ENCODE data around the gene ZBTB21. TPM values are rescaled to one million over a fixed set of nuclear protein-coding genes. Genes with fewer than 3 reads are reported as not detected.

The ZBTB21 gene
- total and polyA plus RNA-seq, 2 donors (not counting 1 experiment from before 2014, with no cell fraction given) = 8.9 to 9.1 TPM

DNA sequence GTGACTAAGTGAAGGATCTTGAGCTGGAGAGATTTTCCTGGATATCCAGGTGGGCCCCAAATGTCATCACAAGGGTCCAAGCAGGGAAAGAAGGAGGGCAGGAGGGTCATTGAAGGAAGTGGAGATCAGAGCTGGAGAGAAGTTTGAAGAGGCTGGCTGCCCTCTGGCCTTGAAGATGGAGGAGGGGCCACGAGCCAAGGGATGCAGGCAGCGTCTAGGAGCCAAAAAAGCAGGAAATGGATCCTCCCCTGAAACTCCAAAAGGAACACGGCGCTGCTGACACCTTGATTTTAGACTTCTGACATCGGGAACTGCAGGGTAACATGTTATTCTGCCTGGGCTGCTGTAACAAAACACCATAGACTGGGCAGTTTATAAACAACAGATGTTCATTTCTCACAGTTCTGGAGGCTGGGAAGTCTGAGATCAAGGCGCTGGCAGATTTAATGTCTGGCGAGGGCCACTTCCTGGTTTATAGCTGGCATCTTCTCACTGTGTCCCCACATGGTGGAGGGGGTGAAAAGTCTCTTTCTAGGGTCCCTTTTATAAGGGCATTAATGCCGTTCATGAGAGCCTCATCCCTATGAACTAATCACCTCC, 28.8 kb upstream of the ZBTB21 start:
- Histone ChIP-seq H3K9ac (ENCODE audit: insufficient read depth, low read length) (peak overlapping the region; percentile 68), H3K9me3 (ENCODE audit: control insufficient read depth, insufficient read depth, low read depth, low read length) (no peaks in the 10 kb centered on the region), H3K4me1 (ENCODE audit: control insufficient read depth, extremely low read depth, insufficient read depth, low read length) (peaks cover 28% of the 10 kb centered on the region), H3K4me2 (ENCODE audit: extremely low read depth, insufficient read depth, low read length) (no peak overlapping the region), H2AFZ (ENCODE audit: low read length) (no peak overlapping the region), H3K4me3 (replicated peaks in 1 of 4; ENCODE audit: control extremely low read depth in 1 of 4, insufficient read depth in 1 of 4, low read depth in 3 of 4, low read length in 4 of 4) (no peak overlapping the region), H3K79me2 (ENCODE audit: control insufficient read depth, insufficient read depth, low read length) (no peaks in the 10 kb centered on the region), H4K20me1 (ENCODE audit: control insufficient read depth, extremely low read depth, insufficient read depth, low read length) (no peaks in the 10 kb centered on the region), H3K27ac (ENCODE audit: insufficient read depth, low read length) (peak overlapping the region; percentile 98), H3K36me3 (ENCODE audit: control insufficient read depth, insufficient read depth, low read length) (no peaks in the 10 kb centered on the region), H3K27me3 (ENCODE audit: control insufficient read depth, insufficient read depth, low read length) (no peaks in the 10 kb centered on the region)
- no peak for TF ChIP-seq EZH2 (IDR thresholded peaks at IDR 0.05; ENCODE audit: low read length, missing control alignments)
- TF ChIP-seq, protein P1, sequence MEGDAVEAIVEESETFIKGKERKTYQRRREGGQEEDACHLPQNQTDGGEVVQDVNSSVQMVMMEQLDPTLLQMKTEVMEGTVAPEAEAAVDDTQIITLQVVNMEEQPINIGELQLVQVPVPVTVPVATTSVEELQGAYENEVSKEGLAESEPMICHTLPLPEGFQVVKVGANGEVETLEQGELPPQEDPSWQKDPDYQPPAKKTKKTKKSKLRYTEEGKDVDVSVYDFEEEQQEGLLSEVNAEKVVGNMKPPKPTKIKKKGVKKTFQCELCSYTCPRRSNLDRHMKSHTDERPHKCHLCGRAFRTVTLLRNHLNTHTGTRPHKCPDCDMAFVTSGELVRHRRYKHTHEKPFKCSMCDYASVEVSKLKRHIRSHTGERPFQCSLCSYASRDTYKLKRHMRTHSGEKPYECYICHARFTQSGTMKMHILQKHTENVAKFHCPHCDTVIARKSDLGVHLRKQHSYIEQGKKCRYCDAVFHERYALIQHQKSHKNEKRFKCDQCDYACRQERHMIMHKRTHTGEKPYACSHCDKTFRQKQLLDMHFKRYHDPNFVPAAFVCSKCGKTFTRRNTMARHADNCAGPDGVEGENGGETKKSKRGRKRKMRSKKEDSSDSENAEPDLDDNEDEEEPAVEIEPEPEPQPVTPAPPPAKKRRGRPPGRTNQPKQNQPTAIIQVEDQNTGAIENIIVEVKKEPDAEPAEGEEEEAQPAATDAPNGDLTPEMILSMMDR (conservative IDR thresholded peaks at IDR 0.05 in 1 of 2, IDR thresholded peaks at IDR 0.05 in 1 of 2; ENCODE audit: low read depth in 1 of 2, low read length in 2 of 2) = no peak
- DNase-seq (ENCODE audit: low read depth in 2 of 2) = peak; percentile 50 to 90

DNA sequence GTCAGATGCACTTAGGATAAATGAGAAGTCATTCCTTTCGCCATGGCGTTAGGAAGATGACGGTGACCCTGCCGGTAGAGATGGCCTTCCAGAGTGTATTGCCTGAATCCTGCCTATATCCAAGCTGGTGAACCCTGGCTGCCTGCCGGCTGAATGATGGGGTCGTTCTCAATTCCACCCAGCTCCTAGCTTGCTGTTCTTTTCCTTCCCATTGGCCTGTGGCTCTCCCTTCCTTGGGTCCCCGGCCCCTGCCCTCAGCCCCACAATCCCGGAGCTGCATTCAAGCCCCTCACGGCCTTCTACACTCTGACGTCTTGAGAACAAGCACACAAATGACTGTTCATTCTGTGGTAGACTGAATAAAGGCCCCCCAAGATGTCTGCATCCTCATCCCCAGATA, 28.2 kb upstream of the ZBTB21 start:
- Histone ChIP-seq H3K9ac (ENCODE audit: insufficient read depth, low read length) (no peak overlapping the region), H3K79me2 (ENCODE audit: control insufficient read depth, insufficient read depth, low read length) (no peaks in the 10 kb centered on the region), H3K4me1 (ENCODE audit: control insufficient read depth, extremely low read depth, insufficient read depth, low read length) (peaks cover 28% of the 10 kb centered on the region), H3K27ac (ENCODE audit: insufficient read depth, low read length) (peak overlapping the region; percentile 98), H3K4me3 (replicated peaks in 1 of 4; ENCODE audit: control extremely low read depth in 1 of 4, insufficient read depth in 1 of 4, low read depth in 3 of 4, low read length in 4 of 4) (no peak overlapping the region), H3K4me2 (ENCODE audit: extremely low read depth, insufficient read depth, low read length) (no peak overlapping the region), H2AFZ (ENCODE audit: low read length) (no peak overlapping the region), H3K9me3 (ENCODE audit: control insufficient read depth, insufficient read depth, low read depth, low read length) (no peaks in the 10 kb centered on the region), H3K27me3 (ENCODE audit: control insufficient read depth, insufficient read depth, low read length) (no peaks in the 10 kb centered on the region), H3K36me3 (ENCODE audit: control insufficient read depth, insufficient read depth, low read length) (no peaks in the 10 kb centered on the region), H4K20me1 (ENCODE audit: control insufficient read depth, extremely low read depth, insufficient read depth, low read length) (no peaks in the 10 kb centered on the region)
- TF ChIP-seq EZH2 (IDR thresholded peaks at IDR 0.05; ENCODE audit: low read length, missing control alignments) = no peak
- TF ChIP-seq, protein P1 (conservative IDR thresholded peaks at IDR 0.05 in 1 of 2, IDR thresholded peaks at IDR 0.05 in 1 of 2; ENCODE audit: low read depth in 1 of 2, low read length in 2 of 2) = no peak
- DNase-seq (ENCODE audit: low read depth in 2 of 2) = no peak

DNA sequence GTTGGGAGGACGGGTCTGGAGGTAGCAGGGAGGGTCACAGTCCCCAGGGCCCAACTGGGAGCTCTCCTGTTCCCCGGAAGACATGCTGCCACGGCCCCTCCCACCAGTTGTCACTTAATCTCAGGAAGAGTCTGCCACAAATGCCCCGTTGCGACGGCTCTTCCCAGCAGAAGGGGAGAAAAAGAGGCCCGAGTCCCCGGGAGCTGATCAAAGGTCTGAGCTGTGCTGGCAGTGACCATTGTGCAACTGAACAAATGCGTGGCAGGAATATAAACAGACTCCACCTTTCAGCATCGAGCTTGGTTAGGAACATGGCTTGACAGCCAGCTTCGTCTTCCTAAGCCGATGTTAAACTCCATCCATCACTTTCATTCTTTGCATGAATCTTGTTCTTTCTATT, 27.8 kb upstream of the ZBTB21 start:
- Histone ChIP-seq H3K79me2 (ENCODE audit: control insufficient read depth, insufficient read depth, low read length) (no peaks in the 10 kb centered on the region), H3K4me1 (ENCODE audit: control insufficient read depth, extremely low read depth, insufficient read depth, low read length) (peaks cover 28% of the 10 kb centered on the region), H3K9me3 (ENCODE audit: control insufficient read depth, insufficient read depth, low read depth, low read length) (no peaks in the 10 kb centered on the region), H4K20me1 (ENCODE audit: control insufficient read depth, extremely low read depth, insufficient read depth, low read length) (no peaks in the 10 kb centered on the region), H2AFZ (ENCODE audit: low read length) (no peak overlapping the region), H3K9ac (ENCODE audit: insufficient read depth, low read length) (no peak overlapping the region), H3K4me3 (replicated peaks in 1 of 4; ENCODE audit: control extremely low read depth in 1 of 4, insufficient read depth in 1 of 4, low read depth in 3 of 4, low read length in 4 of 4) (no peak overlapping the region), H3K36me3 (ENCODE audit: control insufficient read depth, insufficient read depth, low read length) (no peaks in the 10 kb centered on the region), H3K4me2 (ENCODE audit: extremely low read depth, insufficient read depth, low read length) (no peak overlapping the region), H3K27ac (ENCODE audit: insufficient read depth, low read length) (no peak overlapping the region), H3K27me3 (ENCODE audit: control insufficient read depth, insufficient read depth, low read length) (no peaks in the 10 kb centered on the region)
- TF ChIP-seq EZH2 (IDR thresholded peaks at IDR 0.05; ENCODE audit: low read length, missing control alignments) = no peak
- TF ChIP-seq, protein P1 (conservative IDR thresholded peaks at IDR 0.05 in 1 of 2, IDR thresholded peaks at IDR 0.05 in 1 of 2; ENCODE audit: low read depth in 1 of 2, low read length in 2 of 2) = no peak
- peak in 1 of 2 donors; percentile 33 for DNase-seq (ENCODE audit: low read depth in 2 of 2)
